ENCODE data around the gene ATP2C1. TPM values are rescaled to one million over a fixed set of nuclear protein-coding genes. Genes with fewer than 3 reads are reported as not detected.

ATP2C1 gene
- total RNA-seq, 2 donors from 2014 or later = 100 to 109 TPM

DNA sequence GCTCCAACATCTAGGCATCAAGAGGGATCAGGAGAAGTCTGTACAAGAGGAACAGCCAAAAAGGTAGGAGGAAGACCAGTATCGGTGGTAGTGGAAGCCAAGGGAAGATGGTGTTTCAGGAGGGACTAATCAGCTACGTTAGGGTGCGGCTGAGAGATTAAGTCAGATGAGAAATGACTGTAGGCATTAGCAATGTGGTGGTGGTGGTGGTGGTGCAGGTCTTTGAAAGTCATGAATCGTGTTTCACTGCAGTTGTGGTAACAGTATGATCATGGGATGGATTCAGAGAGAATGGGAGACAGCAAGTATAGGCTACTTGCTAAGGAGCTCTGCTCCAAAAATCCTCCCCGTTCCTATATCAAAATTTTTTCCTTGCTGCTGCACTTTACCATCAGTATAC, 97.2 kb downstream of the ATP2C1 start:
- H3K36me3 Mint-ChIP-seq = peaks cover 10% of the 10 kb centered on the region
- no peak for DNase-seq (ENCODE audit: low spot score)
- no peak overlapping the region for H3K27ac Mint-ChIP-seq
- no peak for ATAC-seq
- H3K27me3 Mint-ChIP-seq = no peaks in the 10 kb centered on the region
- peaks cover 5 to 10% of the 10 kb centered on the region in 2 donors for H3K4me1 Mint-ChIP-seq (ENCODE audit: low read depth in 2 of 2)
- H3K4me3 Mint-ChIP-seq = no peak overlapping the region
- H3K9me3 Mint-ChIP-seq = no peaks in the 10 kb centered on the region

DNA sequence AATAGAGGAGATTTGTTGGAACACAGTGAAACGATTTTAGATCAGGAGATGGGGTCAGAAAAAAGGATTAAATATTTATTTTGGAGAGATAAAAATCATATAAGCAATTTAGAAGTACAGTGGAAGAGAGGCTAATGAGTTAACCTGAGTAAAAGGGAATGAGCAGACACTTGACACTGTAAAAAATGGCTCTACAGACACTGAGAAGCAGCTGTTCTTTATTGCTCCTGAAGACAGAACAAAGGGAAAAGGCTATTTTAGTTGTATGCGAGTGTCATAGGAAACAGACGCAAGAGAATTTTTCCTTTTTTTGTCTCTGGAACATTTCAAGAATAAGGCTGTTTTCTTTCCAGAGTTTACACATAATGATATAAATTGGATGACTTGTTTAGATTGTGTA, 98.5 kb downstream of the ATP2C1 start:
- Mint-ChIP-seq H3K36me3 (peaks cover 10% of the 10 kb centered on the region), H3K4me3 (no peak overlapping the region), H3K27me3 (no peaks in the 10 kb centered on the region), H3K9me3 (no peaks in the 10 kb centered on the region), H3K4me1 (ENCODE audit: low read depth in 2 of 2) (peaks cover 5 to 10% of the 10 kb centered on the region in 2 donors), H3K27ac (no peak overlapping the region)
- DNase-seq (ENCODE audit: low spot score) (no peak), ATAC-seq (no peak)

DNA sequence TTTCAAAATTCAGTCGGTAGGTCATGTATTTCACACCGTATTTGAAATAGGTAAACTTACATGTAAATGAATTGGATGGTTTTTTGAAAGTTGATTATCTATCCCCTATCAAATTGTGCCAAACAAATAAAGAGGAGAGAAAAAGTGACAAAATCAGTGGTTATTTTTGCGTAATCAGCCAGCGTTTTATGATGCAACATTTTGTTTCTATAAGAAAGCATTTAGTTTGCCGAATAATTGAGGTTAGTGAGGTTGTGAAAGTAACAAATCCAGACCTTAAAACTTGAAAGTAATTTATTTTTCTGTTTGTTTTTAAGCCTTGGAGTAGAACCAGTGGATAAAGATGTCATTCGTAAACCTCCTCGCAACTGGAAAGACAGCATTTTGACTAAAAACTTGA, 103.4 kb downstream of the ATP2C1 start:
- DNase-seq (ENCODE audit: low spot score) (no peak), ATAC-seq (no peak)
- Mint-ChIP-seq H3K27ac (peak overlapping the region; percentile 37 to 50), H3K36me3 (peaks cover 11% of the 10 kb centered on the region), H3K4me3 (no peak overlapping the region), H3K4me1 (ENCODE audit: low read depth in 2 of 2) (peaks cover 0 to 2% of the 10 kb centered on the region in 2 donors), H3K9me3 (no peaks in the 10 kb centered on the region), H3K27me3 (no peaks in the 10 kb centered on the region)

DNA sequence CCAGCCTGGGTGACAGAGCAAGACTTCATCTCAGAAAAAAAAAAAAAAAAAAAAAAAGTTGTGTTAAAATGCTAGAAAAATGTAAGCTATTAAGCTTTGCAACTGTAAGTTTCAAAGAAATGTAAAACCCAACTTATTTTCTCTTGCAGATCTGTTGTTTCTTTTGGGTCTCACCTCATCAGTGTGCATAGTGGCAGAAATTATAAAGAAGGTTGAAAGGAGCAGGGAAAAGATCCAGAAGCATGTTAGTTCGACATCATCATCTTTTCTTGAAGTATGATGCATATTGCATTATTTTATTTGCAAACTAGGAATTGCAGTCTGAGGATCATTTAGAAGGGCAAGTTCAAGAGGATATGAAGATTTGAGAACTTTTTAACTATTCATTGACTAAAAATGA, 107.2 kb downstream of the ATP2C1 start:
- ATAC-seq (no peak), DNase-seq (ENCODE audit: low spot score) (no peak)
- Mint-ChIP-seq H3K4me1 (ENCODE audit: low read depth in 2 of 2) (peaks cover 26 to 28% of the 10 kb centered on the region in 2 donors), H3K36me3 (peaks cover 22% of the 10 kb centered on the region), H3K27me3 (no peaks in the 10 kb centered on the region), H3K27ac (no peak overlapping the region), H3K4me3 (no peak overlapping the region), H3K9me3 (no peaks in the 10 kb centered on the region)

- peak overlapping the region; percentile 68 for H3K4me3 Mint-ChIP-seq
- peaks cover 21% of the 10 kb centered on the region for H3K36me3 Mint-ChIP-seq
- H3K27me3 Mint-ChIP-seq = no peaks in the 10 kb centered on the region
- peak; percentile 95 to 96 for ATAC-seq
- H3K4me1 Mint-ChIP-seq (ENCODE audit: low read depth in 2 of 2) = peaks cover 28 to 29% of the 10 kb centered on the region in 2 donors
- DNase-seq (ENCODE audit: low spot score) = peak; percentile 67
- no peaks in the 10 kb centered on the region for H3K9me3 Mint-ChIP-seq
- peak overlapping the region; percentile 19 to 48 for H3K27ac Mint-ChIP-seq
Observed at GRCh38 chr3:131004603-131005002, 110.7 kb downstream of the ATP2C1 start.

DNA sequence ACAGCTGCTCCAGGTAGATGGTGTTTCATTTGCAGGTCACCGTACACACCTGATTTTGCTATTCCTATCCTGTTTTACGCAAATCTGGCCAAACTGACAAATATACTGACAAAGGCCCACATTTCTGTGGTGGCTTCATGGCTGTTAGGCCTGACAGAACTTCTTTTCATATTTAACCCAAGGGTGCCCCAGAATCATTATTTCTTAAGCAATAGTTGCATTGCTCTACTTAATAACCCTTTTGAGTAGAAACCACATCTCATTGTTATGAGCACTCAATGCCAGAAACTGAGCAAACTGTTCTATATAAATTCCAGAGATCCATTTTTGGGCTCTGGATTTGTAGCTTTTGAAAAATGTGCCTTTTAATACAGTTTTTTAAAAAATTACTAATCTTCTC, 113.4 kb downstream of the ATP2C1 start:
- DNase-seq (ENCODE audit: low spot score) = no peak
- no peak for ATAC-seq
- H3K36me3 Mint-ChIP-seq = peaks cover 29% of the 10 kb centered on the region
- no peaks in the 10 kb centered on the region for H3K27me3 Mint-ChIP-seq
- no peak overlapping the region for H3K4me3 Mint-ChIP-seq
- no peaks in the 10 kb centered on the region for H3K9me3 Mint-ChIP-seq
- peaks cover 27 to 28% of the 10 kb centered on the region in 2 donors for H3K4me1 Mint-ChIP-seq (ENCODE audit: low read depth in 2 of 2)
- no peak overlapping the region for H3K27ac Mint-ChIP-seq

DNA sequence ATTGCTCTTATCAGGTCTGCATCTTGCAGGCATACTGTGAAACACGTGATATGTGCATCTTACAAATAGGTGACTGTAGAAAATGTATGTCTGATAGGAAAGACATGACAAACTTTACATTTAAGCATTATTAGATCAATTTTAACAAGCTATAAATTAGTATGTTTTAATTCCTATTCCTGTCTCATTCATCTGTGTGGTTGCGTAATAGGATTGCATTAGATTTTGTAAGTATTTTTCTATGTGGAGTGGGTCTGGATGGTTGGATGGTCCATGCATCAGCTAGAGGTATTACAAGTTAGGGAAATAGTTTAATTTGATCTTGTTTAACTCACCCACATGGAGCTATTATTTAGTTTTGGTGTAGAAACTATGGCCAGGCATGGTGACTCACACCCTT, 113.9 kb downstream of the ATP2C1 start:
- H3K36me3 Mint-ChIP-seq = peaks cover 29% of the 10 kb centered on the region
- DNase-seq (ENCODE audit: low spot score) = no peak

DNA sequence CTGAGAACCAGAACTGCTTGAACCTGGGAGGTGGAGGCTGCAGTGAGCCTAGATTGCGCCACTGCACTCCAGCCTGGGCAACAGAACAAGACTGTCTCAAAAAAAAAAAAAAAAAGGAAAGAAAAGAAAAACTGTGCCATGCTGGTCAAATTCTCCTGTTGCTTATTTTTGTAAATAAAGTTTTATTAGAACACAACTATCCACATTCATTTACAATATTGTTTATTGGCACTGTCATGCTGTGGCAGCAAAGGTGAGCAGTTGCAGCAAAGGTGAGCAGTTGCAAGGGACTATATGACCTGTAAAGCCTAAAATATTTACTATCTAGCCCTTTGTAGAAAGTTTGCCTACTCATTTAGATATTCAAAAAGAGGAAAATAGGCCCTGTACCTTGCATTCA, 114.4 kb downstream of the ATP2C1 start:
- DNase-seq (ENCODE audit: low spot score) (no peak), ATAC-seq (no peak)
- peaks cover 25 to 27% of the 10 kb centered on the region in 2 donors for H3K4me1 Mint-ChIP-seq (ENCODE audit: low read depth in 2 of 2)
- no peaks in the 10 kb centered on the region for H3K27me3 Mint-ChIP-seq
- H3K36me3 Mint-ChIP-seq = peaks cover 33% of the 10 kb centered on the region
- no peaks in the 10 kb centered on the region for H3K9me3 Mint-ChIP-seq
- H3K27ac Mint-ChIP-seq = no peak overlapping the region
- H3K4me3 Mint-ChIP-seq = no peak overlapping the region

More for the DNA sequence above, 113.9 kb downstream of the ATP2C1 start:
- Mint-ChIP-seq H3K4me3 (no peak overlapping the region), H3K9me3 (no peaks in the 10 kb centered on the region), H3K4me1 (ENCODE audit: low read depth in 2 of 2) (peaks cover 27 to 28% of the 10 kb centered on the region in 2 donors), H3K27ac (no peak overlapping the region), H3K27me3 (no peaks in the 10 kb centered on the region)
- ATAC-seq = no peak

DNA sequence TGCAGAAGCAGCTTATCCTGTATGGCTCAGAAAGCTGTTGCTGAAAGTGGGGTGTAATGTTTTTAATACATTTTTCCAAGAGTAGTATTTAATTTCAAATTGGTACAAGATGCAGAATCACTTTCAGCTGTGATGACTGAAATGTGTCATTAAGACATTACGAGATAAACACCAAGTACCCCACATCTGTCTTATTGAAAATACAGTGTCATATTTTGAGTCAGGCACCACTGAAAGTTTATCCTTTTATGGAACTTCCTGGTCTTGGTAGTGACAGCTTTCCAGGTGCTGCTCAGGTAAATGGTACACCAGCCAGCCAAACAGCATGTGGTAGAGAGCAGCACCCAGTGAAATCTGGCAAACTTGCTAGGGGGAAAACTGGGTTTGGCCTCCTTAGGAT, 115.8 kb downstream of the ATP2C1 start:
- Mint-ChIP-seq H3K9me3 (no peaks in the 10 kb centered on the region), H3K4me3 (no peak overlapping the region), H3K27me3 (no peaks in the 10 kb centered on the region), H3K36me3 (peaks cover 33% of the 10 kb centered on the region), H3K27ac (no peak overlapping the region), H3K4me1 (ENCODE audit: low read depth in 2 of 2) (peaks cover 11 to 16% of the 10 kb centered on the region in 2 donors)
- no peak for ATAC-seq
- DNase-seq (ENCODE audit: low spot score) = no peak

DNA sequence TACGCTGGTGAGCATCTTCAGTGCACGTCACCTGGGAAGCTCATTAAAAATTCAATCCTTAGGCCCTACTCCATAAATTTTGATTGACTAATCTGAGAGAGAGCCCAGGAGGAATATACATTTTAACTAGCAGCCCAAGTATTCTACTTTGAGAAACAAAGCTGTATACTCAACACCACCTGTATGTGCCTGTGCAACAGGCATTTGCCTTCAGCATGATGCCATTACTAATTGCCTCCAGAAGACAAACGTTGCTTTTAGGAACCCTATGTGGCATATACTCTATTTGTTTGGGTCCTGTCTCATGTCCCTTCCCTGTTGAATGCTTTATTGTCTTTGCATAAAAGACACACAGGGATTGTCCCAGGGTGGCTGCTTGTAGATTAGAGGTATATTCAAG, 125.1 kb downstream of the ATP2C1 start:
- no peak overlapping the region for H3K27ac Mint-ChIP-seq

DNA sequence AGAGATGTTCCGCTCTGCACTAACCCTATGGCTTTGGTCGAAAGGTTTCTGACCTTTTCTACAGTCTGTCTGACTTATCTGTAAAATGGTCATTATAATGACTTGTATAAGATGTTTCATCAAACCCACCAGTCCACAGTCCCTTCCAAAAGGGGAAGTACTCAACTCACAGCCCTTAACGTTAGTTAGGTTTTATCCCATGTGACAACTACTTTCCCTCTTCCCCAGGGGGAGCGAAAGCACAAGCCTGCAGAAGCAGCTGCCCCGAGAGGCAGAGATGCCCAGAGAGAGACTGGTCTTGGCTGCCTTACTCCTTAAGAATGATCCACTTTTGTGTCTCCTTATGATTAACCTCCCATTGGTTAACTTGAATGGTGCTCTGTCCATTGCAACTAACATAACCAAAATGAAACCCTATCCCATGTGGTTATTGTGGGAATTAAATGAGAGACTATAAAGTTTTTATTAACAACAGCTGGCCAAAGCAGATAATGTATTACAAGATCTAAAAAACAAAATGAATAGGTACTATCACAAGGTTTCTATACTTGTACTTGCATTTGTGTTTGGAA, 126.3 kb downstream of the ATP2C1 start:
- Mint-ChIP-seq H3K27me3 (no peaks in the 10 kb centered on the region), H3K4me3 (no peak overlapping the region), H3K9me3 (no peaks in the 10 kb centered on the region), H3K27ac (no peak overlapping the region), H3K4me1 (ENCODE audit: low read depth in 2 of 2) (peaks cover 31 to 34% of the 10 kb centered on the region in 2 donors), H3K36me3 (peaks cover 26% of the 10 kb centered on the region)
- ATAC-seq (no peak), DNase-seq (ENCODE audit: low spot score) (no peak)

More for the DNA sequence above, 125.1 kb downstream of the ATP2C1 start:
- no peak overlapping the region for H3K4me3 Mint-ChIP-seq
- H3K27me3 Mint-ChIP-seq = no peaks in the 10 kb centered on the region
- ATAC-seq (no peak), DNase-seq (ENCODE audit: low spot score) (no peak)
- H3K36me3 Mint-ChIP-seq = peaks cover 17% of the 10 kb centered on the region
- no peaks in the 10 kb centered on the region for H3K9me3 Mint-ChIP-seq
- H3K4me1 Mint-ChIP-seq (ENCODE audit: low read depth in 2 of 2) = peaks cover 20 to 23% of the 10 kb centered on the region in 2 donors

DNA sequence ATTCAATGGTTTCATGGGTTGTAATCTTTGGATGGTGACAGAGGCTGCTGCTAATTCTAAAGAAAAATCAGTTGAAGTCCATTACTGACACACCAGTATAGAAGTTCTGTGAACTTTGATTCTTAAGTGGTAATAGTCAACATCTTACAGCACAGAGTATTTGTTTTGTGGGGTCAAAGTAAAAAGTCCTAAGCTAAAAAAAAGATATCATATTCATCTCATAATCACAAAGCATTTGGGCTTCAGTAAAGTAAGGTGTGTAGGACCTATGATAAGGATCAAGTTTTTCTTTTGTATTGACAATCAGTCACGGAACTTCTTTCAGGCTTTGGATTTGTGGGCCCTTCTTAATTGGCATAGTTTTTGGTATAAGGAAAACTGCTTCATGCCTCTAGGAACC, 131.7 kb downstream of the ATP2C1 start:
- ATAC-seq = no peak
- no peaks in the 10 kb centered on the region for H3K9me3 Mint-ChIP-seq
- H3K4me3 Mint-ChIP-seq = peak overlapping the region; percentile 91
- no peak for DNase-seq (ENCODE audit: low spot score)
- H3K4me1 Mint-ChIP-seq (ENCODE audit: low read depth in 2 of 2) = peaks cover 41 to 43% of the 10 kb centered on the region in 2 donors
- no peaks in the 10 kb centered on the region for H3K27me3 Mint-ChIP-seq
- peaks cover 16% of the 10 kb centered on the region for H3K36me3 Mint-ChIP-seq
- peak overlapping the region; percentile 84 to 93 for H3K27ac Mint-ChIP-seq

- H3K27me3 Mint-ChIP-seq = no peaks in the 10 kb centered on the region
- ATAC-seq (peak; percentile 99 to 100), DNase-seq (ENCODE audit: low spot score) (peak; percentile 92)
Observed at GRCh38 chr3:131026321-131027151, 132.7 kb downstream of the ATP2C1 start, which contains the start of the genes ASTE1 and NEK11. TSS of gene ASTE1 (minus strand) at chr3:131026825. CDS start at chr3:131025306, 1,519 bp downstream. TSS of gene NEK11 (plus strand) at chr3:131026877. CDS start at chr3:131029709, 2,832 bp downstream.

GRCh38 chr3:131028844-131029243, 135.0 kb downstream of the ATP2C1 start:
- no peak overlapping the region for H3K4me3 Mint-ChIP-seq
- DNase-seq (ENCODE audit: low spot score) = no peak
- H3K9me3 Mint-ChIP-seq = no peaks in the 10 kb centered on the region
- ATAC-seq = no peak
- H3K4me1 Mint-ChIP-seq (ENCODE audit: low read depth in 2 of 2) = peaks cover 27 to 29% of the 10 kb centered on the region in 2 donors
- no peaks in the 10 kb centered on the region for H3K27me3 Mint-ChIP-seq
- H3K27ac Mint-ChIP-seq = peak overlapping the region in 1 of 2 donors; percentile 51
- peaks cover 12% of the 10 kb centered on the region for H3K36me3 Mint-ChIP-seq

More at GRCh38 chr3:131026321-131027151, 132.7 kb downstream of the ATP2C1 start, which contains the start of the genes ASTE1 and NEK11:
- Mint-ChIP-seq H3K4me1 (ENCODE audit: low read depth in 2 of 2) (peaks cover 32 to 34% of the 10 kb centered on the region in 2 donors), H3K27ac (peak within 1 kb of the TSS; percentile 84 to 93), H3K4me3 (peak within 1 kb of the TSS; percentile 91), H3K9me3 (no peaks in the 10 kb centered on the region), H3K36me3 (peaks cover 12% of the 10 kb centered on the region)

Data from natural killer cell treated with Interleukin-12 subunit alpha and Interleukin-12 subunit beta and Interleukin-15 and Interleukin-18, amount 100 ng/mL, for 72 hours (primary cell).